Measurements from ENCODE around the gene SQOR. TPM values are rescaled to one million over a fixed set of nuclear protein-coding genes. Genes with fewer than 3 reads are reported as not detected.

The SQOR gene
- total and polyA plus RNA-seq, 2 of the 4 experiments (the other 2 are of a cell fraction): 22.1 to 40.3 TPM

GRCh38 chr15:45689616-45690015 is 54.8 kb downstream of the SQOR start:
- no peak overlapping the region for H3K56ac ChIP-seq (ENCODE audit: extremely low read depth, insufficient read depth, low read length)
- no peak for ATAC-seq (ENCODE audit: low read depth)
- no peak overlapping the region for H3K14ac ChIP-seq (replicated peaks; ENCODE audit: low read depth, low read length)
- peaks cover 3% of the 10 kb centered on the region; the same call in 1 of the 2 replicates for H3K9me1 ChIP-seq (ENCODE audit: insufficient read depth, low read length)
- intact Hi-C loops (cut with micrococcal nuclease) (no loop called here), dilution Hi-C loops (cut with HindIII; ENCODE audit: low sequenced_read_pairs, unreplicated experiment) (no loop called here), in situ Hi-C loops (cut with MboI; ENCODE audit: low sequenced_read_pairs) (no loop called here)
- no peak overlapping the region for H2AK9ac ChIP-seq (replicated peaks; ENCODE audit: low read depth, low read length, poor library complexity)
- H3K18ac ChIP-seq (ENCODE audit: low read depth, low read length): no peak overlapping the region
- H2BK15ac ChIP-seq (ENCODE audit: low read depth, low read length): no peak overlapping the region
- H3K23ac ChIP-seq (ENCODE audit: low read depth, low read length): no peak overlapping the region
- no peak overlapping the region for H3K4ac ChIP-seq (ENCODE audit: low read depth, low read length)
- H2AFZ ChIP-seq (replicated peaks; ENCODE audit: low read length, poor library complexity): no peak overlapping the region
- CTCF ChIA-PET: interaction anchor here (0.6 to 1.1 kb wide), 2 partner anchors 16 to 47 kb away, joined by 3 read pairs; no protein-coding TSS in a partner anchor
- H3K79me1 ChIP-seq (ENCODE audit: low read depth in 1 of 2, low read length in 2 of 2): no peaks in the 10 kb centered on the region
- H4K5ac ChIP-seq (ENCODE audit: low read depth, low read length): no peak overlapping the region
- no peak overlapping the region for H2BK120ac ChIP-seq (ENCODE audit: low read depth, low read length)
- BruUV-seq (replicated peaks): no TSS peak
- H4K91ac ChIP-seq (ENCODE audit: insufficient read depth, low read depth, low read length): no peak overlapping the region
- no peak overlapping the region for H3K4me3 ChIP-seq (ENCODE audit: insufficient read depth, low read depth, low read length)
- no peak overlapping the region for H3K27ac ChIP-seq (ENCODE audit: insufficient read depth, low read length)
- H3K4me1 ChIP-seq (ENCODE audit: control insufficient read depth, insufficient read depth, low read length): no peaks in the 10 kb centered on the region
- H3K27me3 ChIP-seq (ENCODE audit: control insufficient read depth, insufficient read depth, low read length): no peaks in the 10 kb centered on the region
- POLR2A ChIA-PET (ENCODE audit: unreplicated experiment): no interaction called here
- no peaks in the 10 kb centered on the region for H3K9me3 ChIP-seq (ENCODE audit: control insufficient read depth, insufficient read depth, low read length)
- H3K4me2 ChIP-seq (ENCODE audit: low read depth, low read length): no peak overlapping the region
- H3K9ac ChIP-seq (ENCODE audit: low read depth, low read length): no peak overlapping the region
- WGBS, 2 experiments (ENCODE audit: extremely low coverage in 2 of 2, insufficient read length in 1 of 2): 82% methylated on average over 3 of the region's 4 CpGs; no CpG with 5 or more reads in 1 of the 2 experiments
- peaks cover 12% of the 10 kb centered on the region for H3K36me3 ChIP-seq (ENCODE audit: control insufficient read depth, insufficient read depth, low read length)
- no peak overlapping the region for H2BK20ac ChIP-seq (ENCODE audit: low read depth, low read length)
- no peak for DNase-seq
- TF ChIP-seq FOS (IDR thresholded peaks at IDR 0.05; ENCODE audit: low read depth, low read length) (no peak), SMC3 (IDR thresholded peaks at IDR 0.05; ENCODE audit: low read depth, low read length) (no peak), MXI1 (IDR thresholded peaks at IDR 0.05; ENCODE audit: borderline replicate concordance, low read depth, low read length) (no peak), MAFK (IDR thresholded peaks at IDR 0.05; ENCODE audit: low read depth, low read length) (no peak), BHLHE40 (IDR thresholded peaks at IDR 0.05; ENCODE audit: low read depth, low read length) (no peak), POLR2A (IDR thresholded peaks at IDR 0.05; ENCODE audit: low read depth, low read length) (no peak), RCOR1 (IDR thresholded peaks at IDR 0.05; ENCODE audit: insufficient replicate concordance, low read length) (no peak)
- no peak overlapping the region for H4K8ac ChIP-seq (ENCODE audit: low read depth in 2 of 2, low read length in 2 of 2)
- no peaks in the 10 kb centered on the region for H4K20me1 ChIP-seq (ENCODE audit: insufficient read depth, low read length)
- no peak overlapping the region for H2AK5ac ChIP-seq (ENCODE audit: low read depth, low read length)
- H2BK5ac ChIP-seq (ENCODE audit: low read depth, low read length, poor library complexity, severe bottlenecking): no peak overlapping the region

All from IMR-90 (cell line).